SKM-1 (cell line): Measurements from ENCODE around the gene ADCY10.

ENCODE experiments used
- DNase-seq: peaks from one replicate; lab custom pipeline; 2025; ENCODE audit not compliant: unreplicated experiment; lab: John Stamatoyannopoulos, UW

ADCY10 gene

DNA sequence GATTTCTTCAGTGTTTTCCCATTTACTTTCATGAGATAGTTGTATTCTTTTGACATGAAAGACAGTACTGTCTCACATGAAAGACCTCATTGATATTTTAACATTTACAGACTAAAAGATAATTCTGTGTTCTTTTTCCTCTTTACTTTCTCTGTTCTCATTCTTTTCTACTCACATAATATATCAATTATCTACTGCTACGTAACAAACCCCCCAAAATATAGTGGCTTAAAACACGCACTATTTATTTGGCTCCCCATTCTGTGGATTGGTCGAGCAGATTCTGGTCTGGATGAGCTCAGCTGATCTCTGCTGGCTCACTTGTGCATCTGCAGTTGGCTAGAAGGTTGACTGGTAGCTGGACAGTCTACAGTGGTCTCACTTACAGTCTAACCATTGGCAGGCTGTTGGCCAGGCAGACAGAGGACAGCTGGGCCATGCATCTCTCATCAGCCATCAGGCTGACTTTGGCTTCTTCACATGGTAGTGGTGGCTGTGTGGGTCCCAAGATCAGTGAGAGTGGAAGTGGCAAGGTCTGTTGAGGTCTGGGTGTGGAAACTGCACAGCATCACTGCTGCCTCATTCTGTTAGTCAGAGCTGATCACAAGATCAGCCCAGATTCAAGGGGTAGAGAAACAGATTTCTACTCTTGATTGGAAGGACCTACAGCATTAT lies 128.9 kb downstream of the ADCY10 start:
- no peak for DNase-seq

DNA sequence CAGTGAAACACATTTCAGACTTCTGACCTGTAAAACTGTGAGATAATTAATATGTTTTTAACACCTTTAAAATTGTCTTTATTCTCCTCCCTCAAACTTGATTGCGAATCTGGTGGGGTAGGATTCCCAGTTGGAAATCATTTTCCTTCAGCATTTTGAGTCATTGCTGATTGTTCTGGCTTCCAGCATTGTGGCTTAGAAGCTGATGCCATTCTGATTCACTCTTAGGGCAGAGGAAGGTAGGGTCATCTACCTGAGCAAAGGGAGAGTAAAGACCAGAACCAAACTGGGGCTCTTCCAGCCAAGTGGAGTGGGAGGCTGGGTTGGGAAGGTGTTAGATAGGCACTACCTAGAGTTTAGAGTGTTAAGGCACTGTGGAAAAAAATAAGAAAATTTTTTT lies 131.0 kb downstream of the ADCY10 start:
- DNase-seq: no peak

DNA sequence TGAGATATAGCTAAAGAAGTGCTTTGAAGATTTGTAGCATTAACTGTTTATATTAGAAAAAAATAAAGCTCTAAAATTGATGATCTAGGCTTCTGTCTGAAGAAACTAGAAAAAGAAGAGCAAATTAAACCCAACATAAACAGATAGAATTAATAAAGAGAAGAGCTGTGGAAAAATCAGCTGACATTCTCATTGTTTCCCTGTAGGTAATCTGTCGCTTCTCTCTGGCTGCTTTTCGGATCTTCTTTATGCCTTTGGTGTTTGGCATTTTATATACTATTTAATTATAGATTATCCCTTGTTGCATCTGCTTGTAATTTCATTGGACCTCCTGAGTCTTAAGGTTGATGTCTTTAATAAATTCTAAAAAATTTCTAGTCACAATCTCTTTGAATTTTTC lies 132.4 kb downstream of the ADCY10 start:
- DNase-seq: no peak

DNA sequence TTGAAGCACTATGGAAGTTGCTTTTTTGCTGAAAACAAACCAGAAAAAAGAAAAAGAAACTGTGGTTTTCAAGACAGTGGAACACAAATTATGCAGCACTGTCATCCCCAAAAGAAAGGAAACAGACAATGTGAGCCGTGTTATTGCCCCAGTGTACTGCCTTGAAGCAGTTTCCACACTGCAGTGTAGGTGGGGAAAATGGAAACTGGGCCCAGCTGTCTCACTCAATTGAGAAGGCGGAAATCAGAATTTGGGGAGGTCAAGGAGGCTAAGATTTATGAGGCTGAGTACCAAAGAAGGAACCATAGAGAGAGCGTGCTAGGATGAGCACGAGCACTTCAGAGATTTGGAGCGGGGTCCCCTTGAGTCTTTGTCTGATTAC lies 136.7 kb downstream of the ADCY10 start:
- no peak for DNase-seq

DNA sequence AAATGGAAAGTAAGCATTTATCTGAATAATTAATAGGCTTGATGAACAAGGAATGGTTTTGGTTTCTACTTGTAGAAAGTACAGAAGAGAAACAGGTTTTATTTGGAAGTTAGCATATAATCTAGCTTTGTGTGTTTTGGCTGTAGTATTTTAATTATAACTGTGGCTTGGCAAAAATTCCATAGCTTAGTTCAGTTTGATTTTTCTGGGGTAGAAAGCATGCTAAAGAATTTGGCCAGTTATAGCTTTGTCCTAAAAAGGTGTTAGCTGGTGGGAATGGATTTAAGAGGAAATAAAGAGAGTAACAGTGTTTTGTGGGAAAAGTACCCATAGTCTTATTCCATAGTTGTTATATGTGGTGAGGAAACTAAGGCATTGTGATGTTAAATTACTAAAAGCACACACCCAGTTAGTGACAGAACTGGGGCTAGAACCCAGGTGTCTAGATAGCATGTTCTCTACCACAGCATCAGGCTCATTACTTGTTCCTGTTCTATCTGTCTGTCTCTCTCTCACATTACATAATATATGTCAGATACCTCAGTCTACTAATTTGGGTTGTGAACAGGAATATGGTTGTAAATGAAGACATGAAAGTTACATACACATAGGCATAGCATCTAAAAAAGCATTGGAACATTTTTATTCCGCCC lies 137.2 kb downstream of the ADCY10 start:
- no peak for DNase-seq

DNA sequence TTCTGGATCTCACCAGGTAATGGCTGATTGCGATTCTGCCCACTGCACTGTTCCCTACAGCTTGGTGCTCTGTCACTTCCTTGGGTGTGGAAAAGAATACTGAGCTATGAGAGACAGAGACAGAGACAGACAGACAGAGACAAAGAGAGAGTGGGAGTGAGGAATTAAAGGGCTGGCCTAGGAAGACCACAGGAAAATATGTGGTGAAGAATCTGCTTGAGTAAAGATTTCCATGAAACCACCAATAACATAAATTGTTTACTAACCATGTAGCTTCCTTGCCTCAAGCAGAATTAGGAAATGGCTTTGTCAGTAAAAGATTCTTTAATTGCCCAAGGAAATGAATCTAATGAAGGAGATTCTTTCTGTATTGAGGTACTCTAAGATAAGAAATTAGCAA lies 137.8 kb downstream of the ADCY10 start:
- no peak for DNase-seq

DNA sequence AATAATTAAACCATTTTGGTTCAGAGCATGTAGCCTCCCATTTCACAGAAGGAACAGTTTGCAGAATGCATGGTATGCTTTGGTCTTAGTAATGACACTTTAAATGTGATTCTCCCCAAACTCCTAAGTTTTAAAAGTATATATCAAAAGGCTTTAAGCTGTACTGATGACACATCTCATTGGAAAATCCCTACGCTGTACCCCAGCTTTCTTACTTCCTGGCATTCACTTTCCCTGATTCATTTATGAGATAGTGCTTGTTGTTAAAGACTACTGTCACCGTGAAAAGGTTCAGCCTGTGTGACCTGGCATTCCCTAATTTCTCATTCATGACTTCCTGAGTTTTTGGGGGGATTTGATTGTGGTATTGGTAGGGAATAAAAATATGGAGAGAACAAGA lies 138.8 kb downstream of the ADCY10 start:
- DNase-seq: no peak

DNA sequence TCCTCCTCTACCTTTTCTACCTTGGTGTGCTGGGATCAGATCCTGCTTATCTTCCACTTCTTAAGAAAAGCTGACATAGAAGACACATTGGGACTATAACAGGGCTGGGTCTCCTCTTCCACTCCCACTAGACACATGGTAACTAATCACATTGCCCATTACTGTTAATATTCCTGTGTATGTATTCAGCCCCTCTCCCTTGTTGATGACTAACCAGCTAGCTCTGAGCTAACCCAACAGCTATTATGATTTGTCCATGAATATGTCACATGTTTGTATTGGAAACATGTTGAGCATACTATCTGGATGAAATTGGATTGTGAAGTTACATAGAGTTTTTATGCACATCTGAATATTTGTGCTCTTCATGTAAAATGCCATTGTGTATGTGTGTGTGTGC lies 139.2 kb downstream of the ADCY10 start:
- DNase-seq: no peak

DNA sequence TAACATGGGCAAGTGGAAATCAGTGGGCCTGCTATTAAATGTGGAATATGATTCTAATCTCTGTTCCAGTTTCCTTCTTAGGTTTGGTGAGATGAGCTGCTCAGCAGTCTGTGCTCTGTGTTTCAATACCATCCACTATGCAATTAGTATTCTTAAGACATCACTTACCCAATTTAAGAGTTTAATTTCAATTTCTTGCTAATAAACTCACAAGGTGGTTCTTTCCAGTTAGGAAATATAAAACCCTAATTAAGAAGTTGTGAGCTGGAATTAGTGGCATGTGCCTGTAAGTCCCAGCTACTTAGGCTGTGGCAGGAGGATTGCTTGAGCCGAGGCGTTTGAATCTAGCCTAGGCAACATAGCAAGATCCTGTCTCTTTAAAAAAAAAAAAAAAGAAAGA lies 140.4 kb downstream of the ADCY10 start:
- DNase-seq: no peak

DNA sequence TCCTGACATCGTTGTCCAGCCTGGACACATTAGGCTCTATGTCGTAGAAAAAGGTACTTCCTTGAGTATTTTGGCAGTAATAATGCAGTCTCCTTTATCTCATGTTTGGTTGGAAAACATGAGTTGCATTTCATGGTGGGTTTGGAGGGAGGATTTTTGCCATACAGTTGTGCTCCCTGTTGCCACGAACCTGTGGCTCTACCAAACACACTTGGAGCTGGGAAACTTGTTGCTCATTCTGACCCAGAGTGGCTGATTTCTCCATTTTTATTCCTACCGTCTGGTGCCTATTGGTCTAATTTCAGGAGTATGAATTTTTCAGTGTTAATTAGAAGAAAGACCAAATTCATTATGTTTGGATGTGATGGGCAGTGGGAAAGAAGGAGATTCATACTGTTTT lies 141.5 kb downstream of the ADCY10 start:
- DNase-seq: no peak

DNA sequence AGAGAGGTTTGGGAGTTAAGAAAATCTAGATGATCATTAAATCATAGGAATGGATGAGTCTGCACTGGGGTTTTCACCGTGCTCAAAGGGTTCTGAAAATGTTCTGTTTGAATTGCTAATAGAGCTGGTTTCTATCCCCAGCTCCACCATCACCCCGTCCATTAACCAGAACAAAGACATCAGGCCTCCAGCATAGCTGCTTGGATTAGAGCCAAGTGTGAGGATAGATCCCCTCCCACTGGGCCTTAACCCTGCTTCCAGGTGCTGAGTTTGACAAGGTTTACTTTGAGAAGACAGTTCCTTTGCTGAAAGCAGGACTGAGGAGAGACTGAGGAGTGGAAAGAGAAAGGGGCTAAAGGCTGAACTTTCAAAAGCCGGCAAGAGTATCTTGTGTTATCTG lies 143.8 kb downstream of the ADCY10 start:
- DNase-seq: no peak

DNA sequence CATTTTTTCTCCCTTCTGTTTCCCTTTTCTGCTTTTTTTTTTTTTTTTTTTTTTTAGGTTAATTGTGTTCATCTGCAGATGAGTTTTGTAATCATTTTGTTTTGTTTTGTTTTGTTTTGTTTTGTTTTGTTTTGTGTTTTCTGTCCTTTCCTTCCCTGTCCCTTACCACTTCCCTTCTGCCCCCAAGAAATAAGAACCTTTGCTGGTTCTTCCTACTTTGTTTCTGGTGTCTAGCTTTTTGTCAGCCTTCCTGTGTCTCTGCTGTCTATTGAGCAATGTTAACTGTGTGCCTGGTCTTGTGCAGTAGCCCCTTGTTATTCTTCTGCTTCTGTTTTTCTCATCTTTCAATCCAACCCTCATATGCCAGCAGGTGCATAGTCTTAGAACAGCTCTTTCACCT lies 146.2 kb downstream of the ADCY10 start:
- DNase-seq: peak; percentile 75

DNA sequence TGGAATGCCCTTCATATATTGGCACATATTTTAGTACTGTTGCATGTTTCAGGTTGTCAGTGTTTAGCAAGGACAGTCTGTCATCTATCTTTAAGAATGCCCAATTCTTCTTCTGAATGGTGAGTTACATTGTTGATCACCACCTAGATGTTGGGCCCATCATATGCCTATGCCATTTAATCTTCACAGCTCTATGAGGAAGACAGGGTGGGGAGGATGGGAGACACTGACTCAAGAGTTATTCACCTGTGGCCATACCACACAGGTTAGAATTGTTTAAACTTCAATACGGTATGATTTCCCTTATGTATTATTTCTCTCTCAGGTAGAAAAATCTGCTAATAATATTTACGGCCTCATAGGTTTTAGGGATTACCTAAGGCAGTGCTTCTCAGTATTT lies 147.4 kb downstream of the ADCY10 start:
- DNase-seq: no peak

DNA sequence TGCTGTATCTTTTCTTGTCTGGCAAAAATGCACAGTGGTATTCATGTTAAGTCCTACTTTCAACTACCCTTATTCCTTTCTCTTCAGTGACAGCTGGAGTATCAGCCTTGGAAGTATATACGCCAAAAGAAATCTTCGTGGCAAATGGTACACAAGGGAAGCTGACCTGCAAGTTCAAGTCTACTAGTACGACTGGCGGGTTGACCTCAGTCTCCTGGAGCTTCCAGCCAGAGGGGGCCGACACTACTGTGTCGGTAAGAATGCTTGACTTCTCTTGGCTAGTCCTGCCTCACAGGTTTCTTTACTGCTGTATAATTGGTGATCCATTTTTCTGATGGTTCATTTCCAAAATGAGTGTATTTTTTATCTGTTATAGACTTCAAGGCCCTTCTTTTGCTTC lies 148.4 kb downstream of the ADCY10 start:
- DNase-seq: no peak

DNA sequence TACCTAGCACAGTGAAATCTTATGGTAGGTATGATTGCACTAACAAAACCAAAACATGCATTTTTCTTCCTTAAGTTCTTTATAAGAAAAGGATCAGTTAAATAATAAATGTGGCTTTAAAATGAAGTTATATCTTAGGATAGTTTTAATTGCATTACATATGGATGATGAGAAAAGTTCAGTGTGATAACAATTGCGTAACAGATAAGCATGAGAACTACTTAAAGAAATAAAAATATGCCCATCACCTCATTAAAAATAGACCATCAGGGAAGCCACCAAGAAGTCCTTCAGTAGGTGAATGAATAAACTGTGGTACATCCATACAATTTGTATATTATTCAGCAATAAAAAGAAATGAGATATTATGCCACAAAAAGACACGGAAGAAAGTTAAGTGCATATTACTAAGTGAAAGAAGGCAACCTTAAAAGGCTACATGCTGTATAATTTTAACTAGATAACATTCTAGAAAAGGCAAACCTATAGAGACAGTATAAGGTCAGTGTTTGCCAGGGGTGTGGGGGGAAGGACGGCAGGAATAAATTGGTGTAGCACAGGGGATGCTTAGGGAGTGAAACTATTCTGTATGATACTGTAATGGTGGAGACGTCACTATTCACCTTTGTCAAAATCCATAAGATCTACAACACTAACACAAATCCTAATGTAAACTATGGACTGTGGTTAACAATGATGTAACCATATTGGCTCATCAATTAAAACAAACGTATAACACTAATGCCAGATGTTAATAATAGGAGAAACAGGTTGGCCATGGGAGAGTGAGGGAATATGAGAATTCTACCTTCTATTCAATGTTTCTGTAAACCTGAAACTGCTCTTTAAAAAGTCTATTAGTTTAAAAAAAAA lies 149.2 kb downstream of the ADCY10 start:
- no peak for DNase-seq

DNA sequence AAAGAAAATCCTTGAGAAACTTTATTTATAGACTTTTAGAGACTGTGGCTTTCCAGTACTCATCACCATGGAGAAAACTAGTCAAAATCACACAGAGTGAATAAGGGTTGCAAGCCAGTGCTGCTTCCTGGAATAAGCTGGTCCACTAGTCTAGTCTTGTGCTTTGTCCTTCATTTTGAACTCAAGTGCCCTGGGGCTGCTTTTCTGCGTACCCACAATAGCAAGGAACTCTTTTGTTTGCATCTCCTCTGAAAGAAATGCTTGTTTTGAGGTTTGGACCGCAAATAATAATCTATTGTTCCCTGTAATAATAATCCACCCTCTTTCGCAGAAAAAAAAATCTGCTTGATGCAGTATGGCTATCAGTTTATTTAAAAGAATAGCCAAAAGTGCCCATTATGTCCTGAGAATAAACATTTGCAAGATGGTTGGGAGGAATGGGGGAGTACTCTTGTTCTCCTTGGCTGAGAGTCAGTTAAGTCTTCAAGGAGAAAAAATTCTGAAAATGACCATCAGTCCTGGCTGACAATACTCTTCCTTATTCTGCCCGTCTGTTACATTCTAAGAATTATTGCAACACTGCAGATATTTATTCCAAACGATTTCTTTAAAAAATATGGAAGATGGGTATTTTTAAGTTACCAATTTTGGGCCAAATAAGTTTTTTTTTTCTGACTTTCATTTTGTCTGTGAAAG lies 150.3 kb downstream of the ADCY10 start:
- no peak for DNase-seq

DNA sequence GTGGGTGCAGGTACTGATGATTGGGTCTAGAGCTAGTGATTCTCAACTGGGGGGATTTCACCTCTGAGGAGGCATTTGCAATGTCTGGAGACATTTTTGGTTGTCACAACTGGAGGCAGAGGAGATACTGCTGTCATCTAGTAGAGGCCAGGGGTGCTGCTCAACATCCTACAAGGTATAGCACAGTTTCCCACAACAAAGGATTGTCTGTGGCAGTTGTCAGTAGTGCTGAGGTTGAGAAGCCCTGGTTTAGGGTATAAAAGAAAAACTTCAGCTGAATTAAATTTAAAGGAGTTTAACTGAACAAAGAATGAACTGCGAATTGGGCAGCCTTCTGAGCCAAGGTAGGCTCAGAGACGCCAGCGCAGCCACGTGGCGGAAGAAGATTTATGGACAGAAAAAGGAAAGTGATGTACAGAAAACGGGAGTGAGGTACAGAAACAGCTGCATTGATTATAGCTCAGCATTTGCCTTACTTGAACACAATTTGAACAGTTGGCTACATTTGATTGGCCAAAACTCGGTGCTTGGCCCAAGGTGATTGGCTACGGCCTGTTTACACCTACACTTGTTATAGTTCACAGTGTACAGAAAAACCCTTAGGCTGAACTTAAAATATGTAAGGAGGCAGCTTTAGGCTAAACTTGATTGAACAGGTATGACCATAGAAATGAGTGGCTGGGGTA lies 151.7 kb downstream of the ADCY10 start:
- DNase-seq: no peak

DNA sequence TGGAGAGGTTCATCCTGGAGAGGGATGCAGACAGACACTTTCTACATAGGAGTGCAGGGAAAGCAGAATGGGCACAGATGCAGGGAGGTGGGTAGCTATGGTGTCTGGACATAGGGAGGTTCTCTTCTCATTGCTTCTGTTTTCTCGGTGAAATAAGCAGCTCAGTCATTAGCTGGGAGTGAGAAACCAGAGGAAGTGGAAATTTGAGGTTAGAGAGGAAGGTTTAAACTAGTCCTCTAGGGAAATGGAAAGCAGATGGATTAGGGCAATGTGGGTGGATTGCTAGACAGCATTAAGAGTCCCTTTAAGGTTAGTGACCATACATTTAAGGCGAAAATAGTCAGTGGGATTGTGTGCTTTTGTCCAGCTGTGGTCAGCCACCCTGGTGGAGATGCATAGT lies 152.5 kb downstream of the ADCY10 start:
- peak; percentile 44 for DNase-seq
